HG02642 (cell line): ENCODE results near the gene MEIS2.
A peak's percentile ranks its signal among the peaks of the same experiment; 100 is the strongest.

Source experiments
- ATAC-seq: cut with Tn5 transposase; IDR thresholded peaks from one replicate; pipeline ENCODE4 v1.9.1; 2021; ENCODE audit warnings: mild to moderate bottlenecking; ENCODE audit not compliant: unreplicated experiment, poor library complexity

Gene MEIS2

DNA sequence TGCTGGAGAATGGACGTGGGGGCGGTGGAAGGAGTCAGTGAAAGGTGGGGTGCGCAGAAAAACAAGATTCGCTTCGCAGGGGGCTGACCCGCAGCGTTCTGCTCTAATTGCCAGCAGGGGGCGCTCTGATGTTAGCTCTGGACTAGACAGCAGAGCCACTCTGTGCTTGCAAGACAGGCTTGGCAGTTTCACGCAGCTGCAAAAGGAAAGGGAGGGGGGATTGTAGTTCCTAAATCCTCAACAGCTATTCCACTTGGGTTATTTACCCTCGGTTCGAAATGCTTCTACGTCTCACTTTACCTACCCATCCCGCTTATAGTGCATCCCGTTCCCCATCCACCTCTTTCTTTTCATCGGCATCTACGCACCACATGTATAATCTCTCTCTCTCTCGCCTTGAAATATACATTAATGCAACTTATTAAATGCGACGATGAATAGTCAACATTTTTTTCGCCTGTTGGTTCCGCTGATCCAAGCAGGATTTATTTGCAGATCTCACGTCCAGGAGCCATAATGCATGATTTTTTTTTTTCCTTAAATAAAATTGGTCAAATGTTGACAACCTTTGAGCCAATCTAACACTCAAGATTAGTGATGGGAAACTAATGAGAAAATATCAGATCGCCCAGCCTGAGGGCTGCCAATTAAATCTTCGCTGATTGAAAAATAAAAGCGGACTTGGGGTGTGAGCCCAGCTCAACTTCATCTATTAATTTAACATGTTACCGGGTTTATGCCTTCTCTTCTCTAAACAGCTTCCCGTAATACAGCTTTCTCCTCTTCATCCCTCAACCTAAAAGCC lies 216.4 kb downstream of the MEIS2 start:
- peak; percentile 90 for ATAC-seq

DNA sequence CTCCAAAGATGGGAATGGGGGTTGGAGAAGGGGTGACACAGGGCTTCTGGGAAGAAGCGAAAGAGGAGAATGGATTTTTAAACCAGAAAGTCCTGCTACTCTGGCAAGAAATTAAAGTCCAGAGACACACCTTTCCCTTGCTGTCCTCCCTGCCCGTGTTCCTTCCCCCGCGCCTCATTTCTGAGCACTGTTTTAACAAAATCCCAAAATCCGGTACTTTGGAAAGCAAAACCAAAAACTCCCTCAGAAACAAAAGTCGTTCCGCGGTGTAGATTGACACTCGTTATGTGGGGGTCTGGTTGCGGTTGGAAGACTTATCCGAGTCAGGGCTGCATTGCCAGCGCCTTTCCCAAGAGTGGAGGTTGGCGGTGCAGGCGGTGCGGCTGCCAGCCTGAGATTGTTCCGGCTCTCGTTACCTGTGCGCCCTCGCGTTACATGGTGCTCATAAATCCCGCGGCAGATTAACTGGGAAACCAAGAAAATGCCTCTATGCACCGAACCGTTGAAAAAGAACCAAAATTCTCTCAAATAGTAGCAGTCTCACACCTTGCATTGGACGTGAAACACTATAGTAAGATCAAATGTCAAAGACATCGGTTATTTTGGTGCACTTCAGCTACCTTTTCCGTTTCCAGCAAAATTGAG lies 217.7 kb downstream of the MEIS2 start:
- ATAC-seq, result no peak

DNA sequence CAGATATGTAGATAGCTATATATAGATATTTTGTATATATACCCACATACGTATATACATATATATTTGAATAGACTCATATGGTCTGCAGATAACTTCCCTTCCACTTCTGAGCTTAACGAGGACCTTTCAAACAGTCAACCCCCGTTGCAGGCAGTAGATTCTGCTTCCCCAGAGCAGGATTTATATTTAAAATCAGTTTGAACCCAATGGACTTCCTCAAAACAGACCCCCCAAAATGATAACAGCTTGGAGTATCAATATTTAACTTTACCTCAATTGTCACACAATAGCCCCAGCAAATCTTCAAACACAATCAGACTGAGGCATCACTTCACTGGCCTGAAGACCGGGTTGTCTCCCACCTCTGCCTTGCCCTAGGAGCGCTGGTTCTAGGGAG lies 218.3 kb downstream of the MEIS2 start:
- ATAC-seq, result no peak

DNA sequence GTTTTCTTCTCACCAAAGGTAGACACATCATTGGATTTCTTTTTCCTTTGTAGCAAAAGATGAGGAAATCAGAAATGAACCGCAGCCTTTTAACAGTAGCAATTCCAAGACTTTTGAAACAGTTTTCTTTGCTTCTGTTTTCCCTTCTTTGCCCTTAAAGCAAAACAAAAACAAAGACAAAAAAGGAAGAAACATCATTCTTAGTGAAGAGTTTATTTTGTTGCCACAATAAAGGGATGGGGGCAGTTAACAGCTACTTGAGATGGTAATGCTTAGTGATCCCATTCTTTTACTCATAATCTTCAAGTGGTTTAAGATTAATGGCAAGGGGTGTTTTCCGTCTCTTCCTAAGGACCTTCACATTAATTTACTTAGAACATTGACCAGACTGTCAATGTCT lies 218.8 kb downstream of the MEIS2 start:
- no peak for ATAC-seq

DNA sequence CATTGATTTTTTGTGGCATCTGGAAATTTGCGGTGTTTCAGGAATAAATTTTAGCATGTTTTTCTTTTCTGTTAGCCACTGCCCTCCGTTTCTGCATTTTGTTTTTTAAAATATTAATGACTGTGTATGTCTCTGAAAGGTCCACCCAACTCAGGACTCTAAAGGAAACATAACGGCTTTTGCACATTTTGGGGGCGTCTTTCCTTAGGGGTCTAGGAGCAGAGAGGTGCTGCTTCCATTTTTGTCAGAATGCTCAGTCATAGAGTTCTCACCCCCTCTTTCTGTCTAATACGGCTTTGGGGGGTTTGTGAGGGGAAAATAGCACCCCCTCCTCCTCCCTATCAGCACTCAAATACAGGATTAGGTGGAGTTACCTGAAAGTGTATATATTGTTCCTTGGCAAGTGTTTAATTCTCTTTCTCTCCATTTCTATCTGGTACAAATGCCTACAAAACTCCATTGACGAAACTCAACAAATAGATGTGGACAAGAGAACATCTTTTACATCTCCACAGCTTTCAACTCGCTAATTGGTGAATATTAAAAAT lies 219.4 kb downstream of the MEIS2 start:
- no peak for ATAC-seq

DNA sequence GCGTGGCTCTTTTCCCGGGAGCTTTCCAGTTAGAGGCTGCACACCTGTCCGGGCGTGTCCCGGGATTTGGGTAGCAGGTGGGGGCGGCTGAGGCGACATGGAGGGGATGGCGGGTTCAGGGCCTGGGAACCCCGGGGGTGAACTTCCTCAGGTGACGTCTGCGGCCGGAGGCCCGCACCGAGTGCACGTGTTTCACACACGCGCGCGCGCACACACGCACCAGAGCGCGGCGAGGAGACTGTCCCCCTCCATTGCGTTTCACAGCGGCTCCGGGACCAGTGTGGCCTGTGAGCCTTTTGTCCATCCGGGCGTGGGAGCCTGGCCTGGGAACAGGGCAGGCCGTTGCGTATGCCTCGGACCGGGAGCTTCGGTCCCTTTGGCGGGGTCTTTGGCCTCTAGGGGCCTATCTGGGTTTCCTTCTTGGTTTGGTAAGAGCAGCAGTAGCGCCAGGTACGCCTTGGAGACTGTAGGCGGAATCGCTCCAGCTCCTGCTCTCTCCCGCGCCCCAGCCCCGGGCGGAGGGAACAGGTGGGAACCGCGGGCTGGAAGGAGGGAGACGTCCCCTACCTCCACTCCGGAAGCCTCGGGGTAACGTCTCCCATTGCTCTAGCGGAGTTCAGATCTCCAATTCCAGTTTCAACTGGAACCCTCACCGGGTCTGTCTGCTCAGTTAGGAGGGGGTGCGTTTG lies 220.0 kb downstream of the MEIS2 start:
- ATAC-seq, result no peak

DNA sequence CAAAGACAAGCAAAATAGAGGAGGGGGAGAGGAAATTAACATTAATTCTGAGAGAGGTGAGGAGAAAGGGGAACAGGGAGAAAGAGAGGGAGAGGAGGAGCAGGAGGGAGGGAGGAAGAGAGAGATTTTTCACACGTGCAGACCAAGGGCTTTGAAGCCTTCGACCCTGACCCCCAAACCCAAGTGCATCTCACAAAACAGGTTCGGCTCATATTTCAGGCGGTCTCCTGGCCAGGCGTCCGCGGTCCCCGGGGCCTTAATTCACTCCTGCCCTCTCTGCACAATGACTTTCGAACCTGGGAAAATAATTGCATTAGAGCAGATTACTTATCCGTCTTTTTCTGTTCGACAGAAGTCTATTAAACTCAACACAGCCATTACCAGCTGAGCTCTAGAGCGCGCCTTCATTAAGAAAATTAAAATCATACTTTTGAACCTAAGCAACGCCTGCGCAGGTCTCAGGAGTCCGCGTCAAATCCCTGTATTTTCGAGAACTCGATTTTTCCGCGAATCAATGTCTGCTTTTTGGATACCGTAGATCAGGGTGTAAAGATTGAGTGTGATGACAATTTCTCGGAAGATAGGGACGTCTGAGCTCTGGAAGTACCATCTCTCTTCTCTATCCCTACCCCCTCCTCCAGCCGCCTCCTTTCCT lies 220.7 kb downstream of the MEIS2 start:
- ATAC-seq, result no peak

DNA sequence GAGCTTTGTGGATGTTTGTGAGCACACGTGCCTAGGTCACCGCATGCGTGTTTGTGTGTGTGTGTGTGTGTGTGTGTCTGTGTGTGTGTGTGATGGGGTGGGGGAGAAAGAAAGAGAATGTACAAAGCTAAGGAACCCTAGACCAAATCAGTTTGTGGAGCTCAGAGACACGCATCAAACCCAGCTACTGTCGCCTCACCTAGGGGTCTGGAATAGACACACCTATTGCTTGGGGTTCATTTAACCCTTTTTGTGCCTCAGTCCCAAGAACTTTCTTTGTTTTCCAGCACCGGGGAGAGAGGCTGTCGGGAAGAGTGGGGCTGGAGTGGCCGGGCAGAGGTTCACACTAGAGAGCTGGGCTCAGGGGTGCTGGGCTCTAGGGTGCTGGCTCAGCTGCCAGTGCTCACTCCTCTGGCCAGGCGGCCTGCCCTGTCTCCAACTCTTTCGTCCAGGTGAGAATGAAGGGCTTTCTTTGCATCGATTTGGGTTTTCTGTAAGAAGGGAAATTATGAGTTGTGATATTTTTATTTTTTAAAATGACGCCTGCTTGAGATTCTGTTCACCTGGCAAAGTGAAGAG lies 221.6 kb downstream of the MEIS2 start:
- no peak for ATAC-seq

DNA sequence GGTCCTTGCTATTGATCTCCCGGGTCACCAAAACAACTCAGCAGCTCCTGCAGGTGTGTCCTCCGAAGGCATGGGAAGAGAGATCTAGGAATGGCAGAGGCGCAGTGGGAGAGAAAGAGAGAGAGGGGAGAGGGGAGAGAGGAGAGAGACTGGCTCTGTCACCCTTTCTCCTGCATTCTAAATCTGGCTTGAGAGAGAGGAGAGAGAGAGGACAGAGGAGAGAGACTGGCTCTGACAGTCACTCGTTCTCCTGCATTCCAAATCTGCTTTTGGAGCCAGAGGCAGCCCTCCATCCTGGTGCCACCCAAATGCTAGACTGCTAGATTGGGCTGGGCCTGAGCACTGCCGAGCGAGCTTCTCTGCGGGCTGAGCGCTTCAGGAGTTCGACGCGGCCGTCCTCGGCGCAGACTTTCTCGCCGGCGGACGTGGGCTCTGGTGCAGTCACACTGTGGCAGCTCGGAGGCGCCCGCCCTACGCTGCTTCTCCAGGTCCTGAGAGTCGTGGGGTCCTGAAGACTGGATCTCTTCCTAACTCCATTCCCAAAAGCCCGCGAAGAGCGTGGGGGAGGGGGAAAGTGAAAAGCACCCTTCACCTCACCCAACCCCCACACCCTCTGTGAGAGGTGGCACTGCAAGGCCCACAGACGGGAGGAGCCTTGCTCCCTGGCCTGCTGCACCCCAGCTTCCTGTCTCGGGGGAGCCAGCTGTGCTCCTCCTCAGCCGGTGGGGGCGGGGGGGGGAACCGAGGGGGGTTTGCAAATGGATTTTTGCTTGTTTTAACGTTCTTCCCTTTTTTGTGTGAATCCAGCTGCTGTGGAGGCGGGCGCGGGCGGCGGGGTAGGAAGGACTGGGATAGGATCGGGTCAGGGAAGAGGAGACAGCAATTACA lies 222.3 kb downstream of the MEIS2 start:
- peak; percentile 75 for ATAC-seq

DNA sequence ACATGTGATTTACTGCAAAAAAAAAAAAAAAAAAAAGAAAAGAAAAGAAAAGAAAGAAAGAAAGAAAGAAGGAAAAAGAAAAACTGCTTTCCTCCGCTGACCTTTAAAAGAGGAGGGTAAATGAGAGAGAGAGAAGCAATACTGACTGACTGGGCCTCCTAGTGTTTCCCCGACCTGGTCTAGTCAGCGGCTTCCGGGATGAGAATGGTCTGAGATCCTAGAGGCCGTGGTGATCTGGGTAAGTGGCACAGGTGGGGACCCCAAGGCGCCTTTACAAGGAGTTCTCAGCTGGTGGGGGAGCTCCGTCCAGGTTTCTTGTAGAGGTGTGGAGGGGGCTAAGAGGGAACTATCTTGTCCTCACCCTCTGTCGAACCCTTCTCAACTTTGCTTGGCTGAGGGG lies 223.1 kb downstream of the MEIS2 start:
- ATAC-seq, result no peak

DNA sequence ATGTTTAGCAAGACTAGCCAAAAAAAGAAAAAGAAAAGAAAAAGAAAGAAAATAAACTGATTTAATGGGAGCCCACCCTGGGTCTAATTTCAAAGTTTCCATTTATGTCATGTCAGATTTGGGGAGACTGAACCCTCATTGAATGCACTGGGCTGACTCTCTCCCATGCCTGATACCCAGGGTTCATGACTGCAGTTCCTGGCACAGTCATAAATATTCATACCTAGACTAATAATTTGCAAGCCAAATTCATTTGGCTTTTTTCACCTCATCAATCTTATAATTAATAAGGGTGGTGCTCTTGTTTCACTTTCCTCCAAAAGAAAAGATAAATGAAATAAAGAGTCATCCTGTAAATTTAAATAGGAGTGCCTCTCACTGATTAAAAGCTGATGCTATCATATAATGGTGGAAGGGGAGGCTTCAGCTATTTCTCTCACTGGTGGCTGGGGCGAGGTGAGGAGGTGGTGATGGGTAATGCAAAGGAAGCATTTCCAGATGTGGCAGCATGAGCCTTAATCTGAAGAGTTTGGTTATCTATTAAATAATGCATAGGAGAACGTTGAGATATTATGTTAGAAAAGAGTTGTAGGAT lies 224.5 kb downstream of the MEIS2 start:
- ATAC-seq, result no peak

DNA sequence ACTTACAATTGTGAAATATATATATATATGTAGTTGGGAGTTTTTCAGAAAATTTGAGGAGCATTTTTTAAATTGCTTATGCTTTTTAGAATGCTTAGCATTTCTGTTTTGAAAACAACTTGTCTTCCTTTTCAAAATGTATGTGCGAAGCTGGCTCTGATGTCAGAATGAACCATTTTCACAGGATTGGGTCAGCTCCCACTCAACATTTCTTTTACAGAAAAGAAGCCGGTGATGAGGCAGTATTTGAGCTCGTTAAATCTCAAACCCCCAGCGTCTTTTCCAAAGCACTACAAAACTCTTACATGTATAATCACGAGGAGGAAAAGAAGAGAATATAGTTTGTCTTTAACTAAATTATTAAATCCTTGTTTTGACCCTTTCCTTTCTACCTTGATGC lies 225.4 kb downstream of the MEIS2 start:
- no peak for ATAC-seq

DNA sequence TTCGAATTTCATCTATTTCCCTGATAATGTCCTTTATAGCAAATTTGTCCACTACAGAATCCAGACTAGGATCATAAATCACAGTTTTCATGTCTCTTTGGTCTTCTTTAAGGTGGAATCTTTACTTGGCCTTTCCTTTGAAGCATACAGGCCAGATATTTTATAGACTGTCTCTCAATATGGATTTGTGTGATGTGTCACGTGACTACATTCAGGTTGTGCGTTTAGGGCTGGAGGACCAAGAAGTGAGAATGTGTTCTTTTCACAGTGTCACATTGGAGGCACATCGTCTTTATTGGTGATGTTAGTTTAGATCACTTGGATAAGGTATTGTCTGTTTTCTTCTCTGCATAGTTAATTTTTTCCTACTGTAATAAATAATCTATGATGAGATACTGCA lies 232.9 kb downstream of the MEIS2 start:
- ATAC-seq, result no peak

DNA sequence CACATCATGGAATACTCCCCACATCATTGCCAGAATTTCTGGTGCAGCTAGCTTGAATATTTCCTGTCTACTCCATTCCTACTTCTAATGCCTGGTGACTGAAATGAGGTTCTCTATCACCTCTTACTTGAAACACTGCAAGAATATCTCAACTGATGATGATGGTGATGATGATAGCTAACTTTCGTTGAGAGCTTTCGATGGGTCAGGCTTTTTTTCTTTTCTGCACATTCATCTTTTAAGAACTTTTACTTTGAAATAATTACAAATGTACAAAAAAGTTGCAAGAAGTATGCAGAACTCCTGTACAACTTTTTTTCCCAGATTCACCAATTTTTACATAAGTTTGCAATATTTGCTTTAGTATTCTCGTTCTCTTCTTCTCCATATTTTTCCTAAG lies 233.5 kb downstream of the MEIS2 start:
- ATAC-seq, result no peak

DNA sequence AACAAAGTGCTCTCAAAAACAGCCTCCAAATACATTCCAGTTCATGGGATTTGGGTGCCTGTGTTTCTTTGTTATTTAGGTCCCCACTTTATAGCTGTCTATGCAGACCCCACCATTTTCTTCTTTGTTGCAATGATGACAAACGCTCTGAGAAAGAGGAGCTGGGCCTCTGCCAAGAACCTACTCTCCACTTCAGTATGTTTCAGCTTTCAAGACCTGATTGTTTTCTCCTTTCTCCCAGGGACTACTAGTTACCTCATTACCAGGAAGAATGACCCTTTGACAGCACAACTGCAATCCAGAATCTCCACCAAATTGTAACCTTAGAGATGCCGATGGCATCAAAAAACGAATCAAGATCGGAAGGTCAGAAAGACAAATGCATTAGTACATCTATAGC lies 236.8 kb downstream of the MEIS2 start:
- no peak for ATAC-seq

DNA sequence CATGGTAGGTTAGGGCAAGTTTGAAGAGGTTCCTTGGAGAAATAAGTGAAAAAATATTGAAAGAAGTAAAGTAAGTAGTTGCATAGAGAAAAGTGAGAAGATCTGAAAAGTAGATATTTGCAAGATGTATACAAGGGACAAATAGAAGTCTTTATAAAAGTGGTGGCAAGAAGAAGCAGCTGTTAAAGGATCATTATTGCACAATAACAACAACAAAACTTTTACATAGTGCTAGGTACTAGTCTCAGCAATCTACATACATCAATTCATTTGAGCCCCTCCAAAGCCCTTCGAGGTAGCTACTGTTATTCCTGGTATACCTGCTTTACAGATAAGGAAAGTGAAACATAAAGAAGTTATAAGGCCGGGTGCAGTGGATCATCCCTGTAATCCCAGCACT lies 239.6 kb downstream of the MEIS2 start:
- no peak for ATAC-seq

DNA sequence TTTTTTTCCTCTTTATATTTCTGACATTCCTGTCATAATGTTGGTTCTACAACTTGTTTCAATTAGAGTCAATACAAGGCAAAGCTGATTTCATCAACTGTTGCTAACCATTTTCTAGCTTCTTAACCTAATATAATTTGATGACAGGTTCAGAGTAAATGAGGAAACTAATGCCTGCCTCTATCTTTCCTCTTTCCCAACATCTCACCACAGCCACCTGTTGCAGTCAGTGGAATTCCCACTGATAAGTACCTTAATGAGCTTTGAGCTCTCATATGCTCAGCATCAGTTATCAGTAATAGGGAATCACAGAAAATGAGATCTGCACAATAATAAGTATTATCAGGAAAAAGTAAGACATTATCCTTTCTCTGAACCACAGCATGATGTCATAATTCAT lies 241.9 kb downstream of the MEIS2 start:
- no peak for ATAC-seq

DNA sequence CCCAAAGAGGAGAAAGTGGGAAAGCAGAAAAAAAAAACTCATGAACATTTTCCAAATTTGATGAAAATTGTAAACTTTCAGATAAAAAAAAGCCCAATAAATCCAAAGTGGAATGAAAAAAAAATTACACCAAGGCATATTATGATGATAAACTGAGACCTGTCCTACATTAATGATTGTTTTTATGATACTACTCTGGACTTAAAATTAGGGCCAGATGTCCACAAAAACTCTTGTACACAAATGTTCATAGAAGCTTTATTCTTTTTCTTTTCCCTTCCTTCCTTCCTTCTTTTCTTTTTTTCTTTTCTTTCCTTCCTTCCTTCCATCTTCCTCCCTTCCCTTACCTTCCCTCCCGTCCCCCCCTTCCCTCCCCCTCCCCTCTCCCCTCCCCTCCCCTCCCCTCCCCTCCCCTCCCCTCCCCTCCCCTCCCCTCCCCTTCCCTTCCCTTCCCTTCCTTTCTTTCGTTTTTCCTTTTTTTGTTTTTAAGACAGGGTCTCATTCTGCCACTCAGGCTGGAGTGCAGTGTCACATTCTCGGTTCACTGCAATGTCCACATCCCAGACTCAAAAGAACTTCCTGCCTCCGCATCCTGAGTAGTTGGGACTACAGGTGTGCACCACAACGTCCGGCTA lies 243.9 kb downstream of the MEIS2 start:
- no peak for ATAC-seq

DNA sequence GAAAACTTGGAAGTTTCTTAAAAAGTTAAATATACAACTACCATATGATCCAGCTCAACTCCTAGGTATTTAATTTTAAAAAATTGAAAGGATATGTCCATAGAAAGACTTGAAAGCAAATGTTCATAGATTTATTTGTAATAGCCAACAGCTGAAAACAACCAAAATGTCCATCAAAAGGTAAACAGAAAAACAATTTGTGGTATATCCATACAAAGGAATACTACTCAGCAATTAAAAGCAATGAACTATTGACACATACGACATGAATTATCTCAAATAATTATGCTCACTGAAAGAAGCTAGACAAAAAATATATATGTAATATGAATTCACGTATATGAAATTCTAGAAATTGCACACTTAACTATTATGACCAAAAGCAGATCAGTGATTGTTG lies 249.5 kb downstream of the MEIS2 start:
- ATAC-seq, result no peak
